Endometrial microvascular endothelial cells (primary cell): ENCODE measurements around the gene PUS1. TPM values are rescaled to one million over a fixed set of nuclear protein-coding genes. Genes with fewer than 3 reads are reported as not detected.
"Not testable (repeated sequence)": the region's sequence is repeated elsewhere in the genome, so short reads cannot be mapped to it uniquely, and the experiment has no call there.

Experiments used
- in situ Hi-C: cut with HindIII; loops from 2 replicates; pipeline ENCODE4 v1.10.0; 2017; ENCODE audit warnings: low sequenced_read_pairs, low pct_unique_long_range_greater_than_20kb; ENCODE audit errors: inconsistent ontology term
- total RNA-seq: library from RNA; depleted of rRNA; stranded (reverse); fragments of >200 nt; gene quantifications from one replicate; pipeline ENCODE4 v1.2.3, GENCODE V29; 2015; ENCODE audit errors: inconsistent ontology term

Gene PUS1
- total RNA-seq = 27.0 TPM

DNA sequence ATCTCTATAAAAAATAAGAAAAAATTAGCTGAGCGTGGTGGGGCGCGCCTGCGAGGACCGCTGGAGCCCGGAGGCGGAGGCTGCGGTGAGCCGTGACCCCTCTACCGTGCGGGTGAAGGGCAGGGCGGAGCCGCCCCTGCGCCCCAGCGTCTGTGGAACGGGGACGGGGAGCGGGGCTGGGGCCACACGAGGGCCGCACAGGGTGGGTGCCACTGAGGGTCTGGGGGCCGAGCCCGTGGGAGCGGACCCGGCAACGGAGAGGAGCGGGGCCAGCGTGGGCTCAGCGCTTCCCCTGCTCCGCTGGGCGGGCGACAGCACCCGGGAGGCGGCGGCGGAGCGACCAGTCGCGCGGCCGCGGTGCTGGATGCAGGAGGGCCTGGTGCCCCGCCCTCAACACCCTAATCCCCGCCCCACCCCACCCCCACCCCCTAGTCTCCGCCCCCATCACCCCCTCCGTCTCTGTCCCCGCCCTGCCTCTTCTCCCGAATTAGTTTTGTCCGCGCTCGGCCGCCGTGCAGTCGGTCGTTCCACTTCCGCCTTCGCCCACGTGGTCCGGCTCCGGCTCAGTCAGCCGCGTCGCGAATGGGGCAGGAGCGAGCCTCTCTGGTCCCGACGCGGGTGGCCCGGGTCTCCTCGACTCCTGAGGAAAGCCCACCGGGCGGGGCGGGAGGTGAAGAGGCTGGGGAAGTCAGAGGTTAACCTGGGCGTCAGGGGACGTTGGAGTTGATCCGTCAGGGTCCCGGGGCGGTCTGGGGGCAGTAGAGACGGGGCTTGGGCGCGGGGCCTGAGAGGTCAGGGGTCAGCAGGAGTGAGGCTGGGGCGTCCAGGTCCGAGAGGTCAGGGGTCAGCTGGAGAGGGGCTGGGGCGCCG is at the start of gene PUS1:
Gene PUS1, plus strand, starts transcription at position 566 of the 870 bp plus-strand sequence. CDS start 447 bp downstream, outside the sequence.
- in situ Hi-C loops = no loop called here

DNA sequence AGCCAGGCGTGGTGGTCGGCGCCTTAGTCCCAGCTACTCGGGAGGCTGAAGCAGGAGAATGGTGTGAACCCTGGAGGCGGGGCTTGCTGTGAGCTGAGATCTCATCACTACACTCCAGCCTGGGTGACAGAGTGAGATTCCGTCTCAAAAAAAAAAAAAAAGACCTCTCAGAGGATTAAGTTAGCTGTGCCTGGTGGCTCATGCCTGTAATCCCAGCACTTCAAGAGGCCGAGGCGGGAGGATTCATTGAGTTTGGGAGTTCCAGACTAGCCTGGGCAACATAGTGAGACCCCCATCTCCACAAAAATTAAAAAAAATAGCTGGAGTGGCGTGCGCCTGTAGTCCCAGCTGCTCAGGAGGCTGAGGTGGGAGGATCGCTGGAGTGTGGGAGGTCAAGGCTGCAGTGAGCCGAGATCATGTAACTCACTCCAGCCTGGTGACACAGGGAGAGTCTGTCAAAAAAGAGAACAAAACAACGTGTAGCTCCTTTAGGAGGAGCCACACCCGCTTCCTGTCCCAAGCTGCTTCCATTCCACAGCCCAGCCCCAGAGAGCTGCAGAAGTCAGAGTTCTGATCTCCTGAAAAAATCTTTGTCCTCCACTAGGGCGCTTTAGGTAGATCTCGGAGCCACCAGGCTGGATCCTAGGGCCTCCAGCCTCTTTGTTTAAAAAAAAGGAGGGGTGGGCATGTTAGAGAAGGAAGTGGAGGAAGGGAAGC is 46.1 kb upstream of the PUS1 start:
- in situ Hi-C loops = no loop called here

DNA sequence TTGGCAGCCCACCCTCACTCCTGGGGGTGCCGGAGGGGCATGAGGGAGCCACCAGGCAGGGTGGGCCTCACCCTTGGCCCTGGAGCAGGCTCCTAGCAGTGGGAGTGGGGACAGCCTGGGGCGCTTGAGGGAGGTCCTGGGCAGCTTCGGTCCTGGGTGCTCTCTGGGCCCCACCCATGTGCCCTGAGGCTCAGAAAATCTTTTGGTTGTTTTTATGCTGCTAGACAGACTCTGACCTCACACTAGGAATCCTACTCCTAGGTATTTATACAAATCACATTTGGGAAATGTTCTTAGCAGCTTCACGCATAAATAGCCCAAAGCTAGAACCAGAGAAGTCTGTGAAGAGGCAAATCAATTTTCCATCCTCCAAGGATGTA is 45.6 kb upstream of the PUS1 start:
- in situ Hi-C loops = no loop called here

DNA sequence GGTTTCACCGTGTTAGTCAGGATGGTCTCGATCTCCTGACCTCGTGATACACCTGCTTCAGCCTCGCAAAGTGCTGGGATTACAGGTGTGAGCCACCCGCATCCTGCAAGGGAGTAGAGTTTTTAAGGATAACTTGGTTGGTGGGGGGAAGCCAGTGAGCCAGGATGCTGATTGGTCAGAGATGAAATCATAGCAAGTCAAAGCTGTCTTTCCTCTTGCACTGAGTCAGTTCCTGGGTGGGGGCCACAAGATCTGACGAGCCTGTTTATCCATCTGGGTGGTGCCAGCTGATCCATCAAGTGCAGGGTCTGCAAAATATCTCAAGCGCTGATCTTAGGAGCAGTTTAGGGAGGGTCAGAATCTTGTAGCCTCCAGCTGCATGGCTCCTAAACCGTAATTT is 44.0 kb upstream of the PUS1 start:
- in situ Hi-C loops = not testable (repeated sequence)

DNA sequence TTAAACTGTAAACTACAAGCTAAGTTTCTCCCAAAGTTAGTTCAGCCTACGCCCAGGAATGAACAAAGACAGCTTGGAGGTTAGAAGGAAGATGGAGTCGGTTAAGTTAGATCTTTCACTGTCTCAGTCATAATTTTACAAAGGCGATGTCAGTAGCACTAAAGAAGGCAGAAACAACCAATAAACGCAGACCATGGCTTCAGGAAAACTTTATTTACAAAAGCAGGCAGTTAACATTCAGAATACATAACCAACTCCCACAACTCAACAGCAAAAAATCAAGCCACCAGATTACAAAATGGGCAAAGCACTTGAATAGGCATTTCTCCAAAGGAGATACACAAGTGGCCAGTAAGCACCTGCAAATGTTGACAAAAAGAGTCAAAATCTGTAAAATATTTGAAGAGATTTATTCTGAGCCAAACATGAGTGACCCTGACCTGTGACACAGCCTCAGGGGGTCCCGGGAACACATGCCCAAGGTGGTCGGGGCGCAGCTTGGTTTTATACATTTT is 43.5 kb upstream of the PUS1 start:
- in situ Hi-C loops = no loop called here

DNA sequence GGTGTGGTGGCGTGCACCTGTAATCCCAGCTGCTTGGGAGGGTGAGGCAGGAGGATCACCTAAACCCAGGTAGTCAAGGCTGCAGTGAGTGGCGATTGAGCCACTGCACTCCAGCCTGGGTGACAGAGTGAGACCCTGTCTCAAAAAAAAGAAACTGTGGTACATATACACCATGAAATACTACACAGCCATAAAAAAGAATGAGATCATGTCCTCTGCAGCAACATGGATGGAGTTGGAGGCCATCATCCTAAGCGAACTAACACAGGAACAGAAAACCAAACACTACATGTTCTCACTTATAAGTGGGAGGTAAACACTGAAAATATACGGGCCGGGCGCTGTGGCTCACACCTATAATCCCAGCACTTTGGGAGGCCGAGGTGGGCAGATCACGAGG is 37.4 kb upstream of the PUS1 start:
- in situ Hi-C loops = not testable (repeated sequence)

DNA sequence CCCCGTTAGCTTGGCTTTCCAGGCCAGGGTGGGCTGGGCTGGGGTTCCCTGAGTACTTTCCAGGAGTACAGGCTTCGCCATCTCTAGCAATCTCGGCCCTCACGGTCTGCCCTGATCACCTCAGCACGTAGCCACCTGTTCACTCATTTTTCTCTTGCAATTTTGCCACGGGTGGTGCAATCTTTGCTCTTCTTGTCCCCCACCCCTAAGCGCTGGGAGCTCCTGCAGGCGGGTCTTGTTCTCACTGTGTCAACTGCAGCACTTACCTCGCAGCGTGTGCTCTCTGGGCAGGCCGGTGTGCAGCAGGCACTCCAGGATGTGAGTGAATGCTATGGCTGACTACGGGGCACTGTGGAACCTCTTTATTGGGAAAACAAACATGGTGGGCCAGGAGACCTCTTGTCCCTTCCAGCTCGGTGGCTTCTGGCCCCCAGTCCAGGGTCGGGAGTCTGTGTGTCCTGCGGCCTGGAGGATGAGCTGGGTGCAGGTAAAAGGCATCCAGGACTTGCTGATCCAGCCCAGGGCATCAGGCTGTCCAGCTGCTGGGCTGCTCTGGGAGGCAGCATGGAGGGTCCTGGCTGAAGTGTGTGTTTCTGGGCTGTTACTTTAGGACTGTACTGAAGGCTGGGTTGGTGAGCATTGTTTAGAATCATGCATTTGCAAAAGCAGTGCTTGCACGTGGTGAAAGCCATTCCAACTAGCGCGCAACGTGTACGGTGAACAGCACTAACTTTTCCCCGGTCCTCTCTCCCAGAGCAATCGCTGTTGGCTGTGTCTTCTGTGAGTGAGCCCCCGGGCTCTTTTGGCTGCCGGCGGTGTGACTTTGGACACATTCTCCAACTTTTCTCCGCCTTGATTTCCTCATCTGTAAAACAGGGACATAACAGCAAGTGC is 36.1 kb upstream of the PUS1 start:
- in situ Hi-C loops = no loop called here

DNA sequence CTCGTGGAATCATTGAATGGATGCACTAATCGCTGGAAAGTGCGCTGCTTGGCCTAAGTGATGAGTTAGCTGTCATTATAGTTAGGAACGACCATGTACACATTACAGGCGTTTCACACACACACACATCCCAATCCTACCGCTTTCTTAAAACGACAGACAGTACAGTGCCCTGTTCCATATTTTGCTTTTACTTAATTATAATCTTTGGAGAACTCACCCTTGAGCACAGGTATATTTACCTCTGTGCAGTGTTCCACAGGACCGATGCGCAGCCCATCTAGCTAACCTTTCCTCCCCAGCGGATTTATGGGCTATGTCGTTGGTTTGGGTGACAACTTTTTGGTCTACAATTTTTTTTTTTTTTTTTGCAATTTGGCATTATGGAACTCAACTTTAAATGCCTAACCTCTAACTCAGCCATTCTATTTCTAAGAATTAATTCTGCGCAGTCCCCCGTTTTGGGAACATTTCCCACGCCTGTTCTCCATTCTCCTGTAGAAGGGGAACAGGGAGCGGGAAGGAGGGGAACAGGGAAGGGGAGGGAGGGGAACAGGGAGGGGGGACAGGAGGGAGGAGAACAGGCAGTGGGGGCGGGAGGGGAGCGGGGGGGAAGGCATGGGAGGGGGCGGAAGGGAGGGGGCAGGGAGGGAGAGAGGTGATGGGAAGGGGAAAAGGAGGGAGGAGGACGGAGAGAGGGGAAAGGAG is 35.3 kb upstream of the PUS1 start:
- in situ Hi-C loops = no loop called here

DNA sequence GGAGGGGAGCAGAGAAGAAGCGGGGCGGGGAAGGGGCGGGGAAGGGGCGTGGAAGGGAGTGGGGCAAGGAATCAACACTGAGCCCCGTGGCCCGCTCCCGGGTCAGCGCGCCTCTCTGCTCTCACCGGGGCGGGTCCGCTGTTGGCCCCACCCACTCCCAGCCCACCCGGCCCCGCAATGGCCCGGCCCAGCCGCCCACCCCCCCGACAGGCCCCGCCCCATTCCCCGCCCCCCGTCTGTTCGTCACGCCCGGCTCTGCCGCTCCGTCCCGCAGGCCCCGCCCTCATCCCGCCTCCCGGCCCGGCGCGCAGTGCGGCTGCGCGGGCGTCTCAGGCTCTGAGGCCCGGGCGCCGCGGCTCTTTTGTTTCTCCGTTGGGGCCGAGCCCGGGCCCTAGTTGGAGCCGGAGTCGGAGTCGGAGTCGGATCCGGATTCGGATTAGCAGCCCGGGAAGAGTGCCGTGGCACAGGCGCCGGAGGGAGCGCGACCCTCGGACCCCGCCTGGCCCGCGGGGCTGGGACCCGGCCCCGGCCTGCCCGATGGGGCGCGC is 34.7 kb upstream of the PUS1 start, which contains the start of gene ULK1:
Gene ULK1, plus strand, starts transcription at position 310 of the 548 bp plus-strand sequence. CDS start 380 bp downstream, outside the sequence.
- in situ Hi-C loops = no loop called here

DNA sequence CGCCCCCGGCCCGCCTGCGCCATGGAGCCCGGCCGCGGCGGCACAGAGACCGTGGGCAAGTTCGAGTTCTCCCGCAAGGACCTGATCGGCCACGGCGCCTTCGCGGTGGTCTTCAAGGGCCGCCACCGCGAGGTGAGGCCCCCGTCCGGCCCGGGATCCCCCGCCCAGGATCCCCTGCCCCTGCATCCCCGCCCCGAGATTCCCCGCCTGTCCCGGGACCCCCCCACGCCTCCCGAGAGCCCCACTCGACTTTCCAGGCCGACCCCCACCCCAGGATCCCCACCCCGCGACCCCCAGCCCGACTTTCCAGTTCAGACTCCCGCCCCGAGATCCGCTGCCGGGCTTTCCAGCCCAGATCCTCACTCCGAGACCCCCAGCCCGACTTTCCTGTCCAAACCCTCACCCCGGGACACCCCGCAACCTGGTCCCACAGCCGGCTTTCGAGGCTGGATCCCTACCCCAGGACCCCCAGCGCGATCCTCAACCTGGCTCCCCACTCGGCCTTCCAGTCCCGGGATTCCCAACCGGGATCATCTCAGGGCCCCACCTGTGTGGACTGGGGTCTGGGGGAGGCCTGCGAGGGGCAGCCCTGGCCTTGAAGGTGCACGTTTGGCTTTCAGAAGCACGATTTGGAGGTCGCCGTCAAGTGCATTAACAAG is 34.0 kb upstream of the PUS1 start:
- in situ Hi-C loops = no loop called here

DNA sequence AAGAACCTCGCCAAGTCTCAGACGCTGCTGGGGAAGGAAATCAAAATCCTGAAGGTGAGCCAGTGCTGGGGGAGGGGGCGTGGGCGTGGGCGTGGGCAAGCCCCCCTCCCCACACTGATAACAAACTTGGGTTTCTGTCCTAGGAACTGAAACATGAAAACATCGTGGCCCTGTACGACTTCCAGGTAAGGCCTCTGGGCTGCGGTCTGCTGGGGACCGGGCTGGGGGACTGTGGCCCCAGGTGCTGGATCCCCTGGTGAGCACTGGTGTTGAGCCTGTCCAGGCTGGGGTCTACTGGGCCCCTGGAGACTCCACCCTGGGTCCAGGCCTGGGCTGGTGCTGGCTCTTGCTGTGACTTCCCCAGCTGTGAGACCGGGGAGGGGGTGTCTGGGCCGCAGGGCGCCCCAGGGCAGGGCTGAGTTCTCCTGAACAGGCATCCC is 33.4 kb upstream of the PUS1 start:
- in situ Hi-C loops = no loop called here

DNA sequence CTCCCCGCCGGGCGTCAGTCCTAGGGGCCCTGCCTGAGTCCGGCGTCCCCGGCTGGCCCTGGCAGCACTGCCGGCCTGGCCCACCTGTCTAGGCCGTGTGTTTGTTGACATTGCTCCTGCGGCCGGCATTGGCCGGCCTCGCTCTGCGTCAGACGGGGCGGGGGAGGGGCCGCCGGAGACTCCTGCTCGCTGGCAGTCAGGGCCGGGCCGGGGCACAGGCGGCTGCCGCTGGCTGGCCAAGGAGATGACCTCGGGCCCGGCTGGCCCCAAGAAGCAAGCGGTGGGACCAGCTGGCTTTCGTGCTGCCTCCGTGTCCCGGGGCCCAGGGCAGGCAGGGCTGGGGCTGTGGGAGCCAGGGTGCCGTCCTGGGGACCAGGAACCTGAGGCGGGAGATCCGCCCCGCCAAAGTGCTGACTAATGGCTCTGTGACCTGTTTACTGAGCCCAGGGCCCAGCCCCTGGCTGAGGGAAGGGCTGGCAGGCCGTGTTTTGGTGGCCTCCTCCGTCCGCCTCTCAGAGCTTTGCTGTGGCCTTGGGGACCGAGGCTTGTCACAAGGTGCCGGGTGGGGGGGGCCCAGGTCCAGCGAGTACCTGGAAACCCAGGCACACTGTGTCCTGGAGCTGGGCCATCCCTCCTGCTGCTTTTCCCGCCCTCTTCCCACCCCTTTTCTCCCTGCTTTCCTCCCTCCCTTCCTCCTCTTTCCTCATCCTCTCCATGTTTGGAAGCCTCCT is 32.8 kb upstream of the PUS1 start:
- in situ Hi-C loops = no loop called here

DNA sequence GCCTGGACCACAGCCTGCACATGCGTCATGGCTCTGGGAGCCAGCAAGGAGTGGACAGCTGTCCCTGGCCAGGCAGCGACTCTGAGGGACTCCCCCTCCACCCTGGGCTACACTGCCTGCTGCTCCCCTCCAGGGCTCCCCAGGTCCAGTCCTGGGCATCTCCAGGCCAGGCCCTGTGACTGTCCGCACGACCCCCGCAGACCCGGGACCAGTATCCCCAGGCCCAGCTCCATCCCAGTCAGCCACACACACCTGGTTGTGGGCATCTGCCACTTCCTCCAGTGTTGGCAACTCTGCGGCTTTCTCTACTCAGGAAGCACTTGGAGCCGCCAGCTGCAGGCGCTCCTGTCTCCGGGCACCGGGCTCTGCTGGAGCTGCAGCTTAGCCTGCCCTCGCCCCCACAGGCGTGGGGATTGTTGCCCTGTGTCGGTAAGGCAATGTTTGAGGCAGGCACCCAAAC is 32.2 kb upstream of the PUS1 start:
- in situ Hi-C loops = no loop called here

DNA sequence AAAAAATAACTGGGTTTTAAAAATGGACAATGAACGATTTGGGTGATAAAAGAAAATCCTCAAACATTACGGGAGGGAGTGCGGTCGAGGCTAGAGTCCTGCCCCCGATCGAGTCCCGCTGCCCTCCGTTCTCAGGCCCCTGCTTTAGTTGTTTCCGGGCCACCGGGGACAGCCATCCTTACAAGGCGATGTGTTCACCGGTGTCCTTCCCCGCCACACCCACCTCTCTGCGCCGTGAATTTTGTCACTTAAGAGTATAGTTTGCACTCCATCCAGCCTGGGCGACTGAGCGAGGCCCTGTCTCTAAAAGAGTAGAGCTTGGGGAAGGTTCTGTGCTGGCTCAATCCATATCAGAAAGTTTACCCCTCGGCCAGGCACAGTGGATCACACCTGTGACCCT is 31.8 kb upstream of the PUS1 start:
- in situ Hi-C loops = no loop called here

DNA sequence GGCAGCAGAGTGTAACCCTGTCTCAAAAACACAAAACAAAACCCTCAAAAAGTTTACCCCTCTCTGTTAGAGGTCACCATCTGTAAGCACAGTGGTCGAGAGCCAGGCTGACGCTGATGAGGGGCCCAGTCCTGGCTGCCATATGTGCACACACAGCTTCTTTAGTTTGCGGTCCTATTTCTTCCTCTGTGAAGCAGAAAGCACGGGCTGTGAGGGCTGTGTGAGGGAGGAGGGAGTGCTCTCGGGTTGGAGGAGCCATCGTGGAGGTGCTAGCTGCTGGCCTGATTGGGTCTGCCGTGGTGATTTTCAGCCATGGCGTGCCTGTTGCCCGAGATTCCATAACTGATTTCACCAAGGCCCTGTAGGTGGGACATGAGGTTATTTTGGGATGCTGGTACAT is 31.2 kb upstream of the PUS1 start:
- in situ Hi-C loops = no loop called here

DNA sequence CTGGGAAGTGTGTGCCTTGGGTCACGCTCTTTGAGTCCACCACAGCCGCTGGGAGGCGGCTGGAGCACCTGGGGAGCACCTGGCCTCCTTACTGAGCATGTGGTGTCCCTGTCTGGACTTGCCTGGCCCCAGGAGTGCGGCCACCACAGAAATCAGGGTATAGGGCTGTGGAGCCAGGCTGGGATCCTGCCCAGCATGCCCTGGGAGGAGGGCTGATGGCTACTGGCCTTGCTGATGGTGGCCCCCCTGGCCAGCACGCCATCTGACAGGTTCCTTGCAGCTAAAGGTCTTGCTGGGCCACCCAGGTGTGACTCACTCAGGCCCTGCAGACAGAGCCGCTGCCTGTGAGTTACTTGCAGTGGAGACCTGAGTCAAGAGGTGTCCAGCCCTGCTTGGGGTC is 28.7 kb upstream of the PUS1 start:
- in situ Hi-C loops = no loop called here
